ENCODE data around the gene NFIX. TPM values are rescaled to one million over a fixed set of nuclear protein-coding genes. Genes with fewer than 3 reads are reported as not detected.

The NFIX gene
- total and polyA plus RNA-seq, 2 of the 13 experiments (the other 11 are each of a cell fraction or from before 2014, with no cell fraction given): 3.4 to 5.4 TPM

DNA sequence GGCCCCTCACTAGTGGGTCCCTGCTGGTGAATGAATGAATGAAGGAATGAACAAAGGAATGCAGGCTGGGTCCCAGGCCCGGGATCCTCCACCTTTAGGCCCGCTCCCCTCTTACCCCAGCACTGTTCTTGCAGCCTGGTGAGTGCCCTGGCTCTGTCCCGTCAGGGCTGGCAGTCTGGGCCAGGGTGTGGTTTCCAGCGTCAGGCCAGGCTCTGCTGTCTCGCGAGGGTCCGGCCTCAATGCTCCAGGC, 107.1 kb downstream of the NFIX start (continued):
- peak; percentile 11; the same call in 1 of the 2 replicates for TF ChIP-seq NFKB2 (CRISPR knock-in tag; IDR thresholded peaks at IDR 0.05; ENCODE audit: borderline replicate concordance)
- peak; percentile 27 for TF ChIP-seq ASH2L (IDR thresholded peaks at IDR 0.05; ENCODE audit: insufficient read length, low read depth, low read length)
- no peak for TF ChIP-seq FLYWCH1 (CRISPR knock-in tag; IDR thresholded peaks at IDR 0.05)
- TF ChIP-seq, protein P1, sequence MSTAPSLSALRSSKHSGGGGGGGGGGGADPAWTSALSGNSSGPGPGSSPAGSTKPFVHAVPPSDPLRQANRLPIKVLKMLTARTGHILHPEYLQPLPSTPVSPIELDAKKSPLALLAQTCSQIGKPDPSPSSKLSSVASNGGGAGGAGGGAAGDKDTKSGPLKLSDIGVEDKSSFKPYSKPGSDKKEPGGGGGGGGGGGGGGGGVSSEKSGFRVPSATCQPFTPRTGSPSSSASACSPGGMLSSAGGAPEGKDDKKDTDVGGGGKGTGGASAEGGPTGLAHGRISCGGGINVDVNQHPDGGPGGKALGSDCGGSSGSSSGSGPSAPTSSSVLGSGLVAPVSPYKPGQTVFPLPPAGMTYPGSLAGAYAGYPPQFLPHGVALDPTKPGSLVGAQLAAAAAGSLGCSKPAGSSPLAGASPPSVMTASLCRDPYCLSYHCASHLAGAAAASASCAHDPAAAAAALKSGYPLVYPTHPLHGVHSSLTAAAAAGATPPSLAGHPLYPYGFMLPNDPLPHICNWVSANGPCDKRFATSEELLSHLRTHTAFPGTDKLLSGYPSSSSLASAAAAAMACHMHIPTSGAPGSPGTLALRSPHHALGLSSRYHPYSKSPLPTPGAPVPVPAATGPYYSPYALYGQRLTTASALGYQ (CRISPR knock-in tag; IDR thresholded peaks at IDR 0.05): no peak
- TF ChIP-seq, protein P2, sequence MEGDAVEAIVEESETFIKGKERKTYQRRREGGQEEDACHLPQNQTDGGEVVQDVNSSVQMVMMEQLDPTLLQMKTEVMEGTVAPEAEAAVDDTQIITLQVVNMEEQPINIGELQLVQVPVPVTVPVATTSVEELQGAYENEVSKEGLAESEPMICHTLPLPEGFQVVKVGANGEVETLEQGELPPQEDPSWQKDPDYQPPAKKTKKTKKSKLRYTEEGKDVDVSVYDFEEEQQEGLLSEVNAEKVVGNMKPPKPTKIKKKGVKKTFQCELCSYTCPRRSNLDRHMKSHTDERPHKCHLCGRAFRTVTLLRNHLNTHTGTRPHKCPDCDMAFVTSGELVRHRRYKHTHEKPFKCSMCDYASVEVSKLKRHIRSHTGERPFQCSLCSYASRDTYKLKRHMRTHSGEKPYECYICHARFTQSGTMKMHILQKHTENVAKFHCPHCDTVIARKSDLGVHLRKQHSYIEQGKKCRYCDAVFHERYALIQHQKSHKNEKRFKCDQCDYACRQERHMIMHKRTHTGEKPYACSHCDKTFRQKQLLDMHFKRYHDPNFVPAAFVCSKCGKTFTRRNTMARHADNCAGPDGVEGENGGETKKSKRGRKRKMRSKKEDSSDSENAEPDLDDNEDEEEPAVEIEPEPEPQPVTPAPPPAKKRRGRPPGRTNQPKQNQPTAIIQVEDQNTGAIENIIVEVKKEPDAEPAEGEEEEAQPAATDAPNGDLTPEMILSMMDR (CRISPR knock-in tag; IDR thresholded peaks at IDR 0.05): 0 out of 2 replicates have a peak, but pooled peaks have one; percentile 5
- no peak for TF ChIP-seq TAF15 (IDR thresholded peaks at IDR 0.05; ENCODE audit: low read depth, low read length, poor library complexity, severe bottlenecking)
- TF ChIP-seq MEF2D (CRISPR knock-in tag; IDR thresholded peaks at IDR 0.05): no peak
- TF ChIP-seq, protein P3, sequence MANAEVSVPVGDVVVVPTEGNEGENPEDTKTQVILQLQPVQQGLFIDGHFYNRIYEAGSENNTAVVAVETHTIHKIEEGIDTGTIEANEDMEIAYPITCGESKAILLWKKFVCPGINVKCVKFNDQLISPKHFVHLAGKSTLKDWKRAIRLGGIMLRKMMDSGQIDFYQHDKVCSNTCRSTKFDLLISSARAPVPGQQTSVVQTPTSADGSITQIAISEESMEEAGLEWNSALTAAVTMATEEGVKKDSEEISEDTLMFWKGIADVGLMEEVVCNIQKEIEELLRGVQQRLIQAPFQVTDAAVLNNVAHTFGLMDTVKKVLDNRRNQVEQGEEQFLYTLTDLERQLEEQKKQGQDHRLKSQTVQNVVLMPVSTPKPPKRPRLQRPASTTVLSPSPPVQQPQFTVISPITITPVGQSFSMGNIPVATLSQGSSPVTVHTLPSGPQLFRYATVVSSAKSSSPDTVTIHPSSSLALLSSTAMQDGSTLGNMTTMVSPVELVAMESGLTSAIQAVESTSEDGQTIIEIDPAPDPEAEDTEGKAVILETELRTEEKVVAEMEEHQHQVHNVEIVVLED (CRISPR knock-in tag; IDR thresholded peaks at IDR 0.05; ENCODE audit: borderline replicate concordance): no peak
- no peak for TF ChIP-seq ZNF34 (CRISPR knock-in tag; IDR thresholded peaks at IDR 0.05; ENCODE audit: borderline replicate concordance)
- TF ChIP-seq SP4 (CRISPR knock-in tag; IDR thresholded peaks at IDR 0.05): peak; percentile 60; the same call in 1 of the 2 replicates
- TF ChIP-seq, protein P4, sequence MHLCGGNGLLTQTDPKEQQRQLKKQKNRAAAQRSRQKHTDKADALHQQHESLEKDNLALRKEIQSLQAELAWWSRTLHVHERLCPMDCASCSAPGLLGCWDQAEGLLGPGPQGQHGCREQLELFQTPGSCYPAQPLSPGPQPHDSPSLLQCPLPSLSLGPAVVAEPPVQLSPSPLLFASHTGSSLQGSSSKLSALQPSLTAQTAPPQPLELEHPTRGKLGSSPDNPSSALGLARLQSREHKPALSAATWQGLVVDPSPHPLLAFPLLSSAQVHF (CRISPR knock-in tag; IDR thresholded peaks at IDR 0.05): no peak
- no peak for TF ChIP-seq FOXJ3 (CRISPR knock-in tag; IDR thresholded peaks at IDR 0.05; ENCODE audit: borderline replicate concordance)
- TF ChIP-seq NCOR1 (IDR thresholded peaks at IDR 0.05; ENCODE audit: borderline replicate concordance, low read length): no peak
- TF ChIP-seq ZFP36L1 (CRISPR knock-in tag; IDR thresholded peaks at IDR 0.05): no peak
- TF ChIP-seq, protein P5, sequence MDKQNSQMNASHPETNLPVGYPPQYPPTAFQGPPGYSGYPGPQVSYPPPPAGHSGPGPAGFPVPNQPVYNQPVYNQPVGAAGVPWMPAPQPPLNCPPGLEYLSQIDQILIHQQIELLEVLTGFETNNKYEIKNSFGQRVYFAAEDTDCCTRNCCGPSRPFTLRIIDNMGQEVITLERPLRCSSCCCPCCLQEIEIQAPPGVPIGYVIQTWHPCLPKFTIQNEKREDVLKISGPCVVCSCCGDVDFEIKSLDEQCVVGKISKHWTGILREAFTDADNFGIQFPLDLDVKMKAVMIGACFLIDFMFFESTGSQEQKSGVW (CRISPR knock-in tag; IDR thresholded peaks at IDR 0.05; ENCODE audit: borderline replicate concordance): no peak
- no peak for TF ChIP-seq ZSCAN25 (CRISPR knock-in tag; IDR thresholded peaks at IDR 0.05)
- TF ChIP-seq, protein P6, sequence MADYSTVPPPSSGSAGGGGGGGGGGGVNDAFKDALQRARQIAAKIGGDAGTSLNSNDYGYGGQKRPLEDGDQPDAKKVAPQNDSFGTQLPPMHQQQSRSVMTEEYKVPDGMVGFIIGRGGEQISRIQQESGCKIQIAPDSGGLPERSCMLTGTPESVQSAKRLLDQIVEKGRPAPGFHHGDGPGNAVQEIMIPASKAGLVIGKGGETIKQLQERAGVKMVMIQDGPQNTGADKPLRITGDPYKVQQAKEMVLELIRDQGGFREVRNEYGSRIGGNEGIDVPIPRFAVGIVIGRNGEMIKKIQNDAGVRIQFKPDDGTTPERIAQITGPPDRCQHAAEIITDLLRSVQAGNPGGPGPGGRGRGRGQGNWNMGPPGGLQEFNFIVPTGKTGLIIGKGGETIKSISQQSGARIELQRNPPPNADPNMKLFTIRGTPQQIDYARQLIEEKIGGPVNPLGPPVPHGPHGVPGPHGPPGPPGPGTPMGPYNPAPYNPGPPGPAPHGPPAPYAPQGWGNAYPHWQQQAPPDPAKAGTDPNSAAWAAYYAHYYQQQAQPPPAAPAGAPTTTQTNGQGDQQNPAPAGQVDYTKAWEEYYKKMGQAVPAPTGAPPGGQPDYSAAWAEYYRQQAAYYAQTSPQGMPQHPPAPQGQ (CRISPR knock-in tag; IDR thresholded peaks at IDR 0.05; ENCODE audit: borderline replicate concordance): no peak
- TF ChIP-seq RFX3 (CRISPR knock-in tag; IDR thresholded peaks at IDR 0.05): no peak
- no peak for TF ChIP-seq MZF1 (CRISPR knock-in tag; IDR thresholded peaks at IDR 0.05; ENCODE audit: borderline replicate concordance)
- 0 out of 2 replicates have a peak, but pooled peaks have one; percentile 34 for TF ChIP-seq ZNF205 (CRISPR knock-in tag; IDR thresholded peaks at IDR 0.05)
- TF ChIP-seq ZNF777 (CRISPR knock-in tag; IDR thresholded peaks at IDR 0.05): no peak
- TF ChIP-seq ZNF282 (IDR thresholded peaks at IDR 0.05; ENCODE audit: partially characterized antibody): no peak
- no peak for TF ChIP-seq ELF3 (CRISPR knock-in tag; IDR thresholded peaks at IDR 0.05)
